ENCODE measurements around the gene ME3.

DNA sequence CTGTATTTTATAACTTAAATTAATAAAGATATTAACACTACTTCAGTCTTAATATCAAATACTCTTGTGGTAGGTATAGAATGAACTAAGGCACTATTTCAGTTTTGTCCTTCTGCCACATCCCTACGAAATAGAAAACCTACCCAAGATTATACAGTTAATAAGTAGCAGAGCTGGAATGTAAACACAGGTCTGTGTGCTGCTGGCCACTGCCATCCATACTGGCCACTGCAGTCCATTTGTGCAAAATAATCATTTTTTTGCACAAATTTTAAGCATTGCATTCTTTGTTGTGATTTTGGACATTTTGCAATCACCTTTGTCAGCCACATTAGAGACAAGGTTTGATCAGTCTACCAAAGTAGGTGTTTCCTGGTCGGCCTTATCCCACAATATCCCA lies 91.9 kb downstream of the ME3 start:
- TF ChIP-seq TCF7L2 (IDR thresholded peaks at IDR 0.05; ENCODE audit: low read depth, low read length), result no peak
- TF ChIP-seq CTCF (IDR thresholded peaks at IDR 0.05), result no peak
- no peak for TF ChIP-seq POLR2AphosphoS5 (IDR thresholded peaks at IDR 0.05; ENCODE audit: low read depth, low read length)
- TF ChIP-seq SIN3A (IDR thresholded peaks at IDR 0.05; ENCODE audit: borderline replicate concordance, insufficient read depth, low read depth, low read length), result no peak
